Peyer's patch (tissue), 4 donors: ENCODE data around the gene FAM114A2.

ENCODE experiments used
- POLR2A ChIP-seq, 2 donors: fragments of 450-650 bp; IDR thresholded peaks; one replicate each; pipeline ENCODE4 v1.5.1; 2017; ENCODE audit warnings: antibody characterized with exemption in 2 of 2, mild to moderate bottlenecking in 2 of 2, moderate library complexity in 2 of 2
- TF ChIP-seq, protein P1 (sequence below), 6 experiments: fragments of 450-650 bp in 4 of 6; fragments of 200-600 bp in 2 of 6; sonication (generic) in 1 of 6; IDR thresholded peaks; one replicate each; pipeline ENCODE4 v1.5.1; 2017 to 2019; ENCODE audit warnings: antibody characterized with exemption in 6 of 6, mild to moderate bottlenecking in 3 of 6, moderate library complexity in 1 of 6

DNA sequence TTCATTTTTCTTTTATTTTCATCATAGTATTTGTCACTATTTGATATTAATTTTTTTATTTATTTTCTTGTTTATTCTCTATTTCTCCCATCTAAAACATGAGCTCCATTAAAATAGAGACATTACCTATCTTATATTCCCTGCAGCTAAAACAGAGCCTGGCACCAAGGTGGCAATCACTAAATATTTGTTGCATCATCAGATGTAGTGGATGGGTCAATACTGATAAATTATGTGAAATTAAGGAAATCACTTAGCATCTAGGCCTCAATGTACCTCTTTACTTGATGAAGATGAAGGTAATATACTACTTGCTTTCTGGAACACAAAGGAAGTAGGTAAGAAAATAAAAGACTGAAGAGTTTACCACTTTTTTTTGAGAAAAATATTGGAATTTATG lies 24.7 kb upstream of the FAM114A2 start:
- TF ChIP-seq, protein P1, sequence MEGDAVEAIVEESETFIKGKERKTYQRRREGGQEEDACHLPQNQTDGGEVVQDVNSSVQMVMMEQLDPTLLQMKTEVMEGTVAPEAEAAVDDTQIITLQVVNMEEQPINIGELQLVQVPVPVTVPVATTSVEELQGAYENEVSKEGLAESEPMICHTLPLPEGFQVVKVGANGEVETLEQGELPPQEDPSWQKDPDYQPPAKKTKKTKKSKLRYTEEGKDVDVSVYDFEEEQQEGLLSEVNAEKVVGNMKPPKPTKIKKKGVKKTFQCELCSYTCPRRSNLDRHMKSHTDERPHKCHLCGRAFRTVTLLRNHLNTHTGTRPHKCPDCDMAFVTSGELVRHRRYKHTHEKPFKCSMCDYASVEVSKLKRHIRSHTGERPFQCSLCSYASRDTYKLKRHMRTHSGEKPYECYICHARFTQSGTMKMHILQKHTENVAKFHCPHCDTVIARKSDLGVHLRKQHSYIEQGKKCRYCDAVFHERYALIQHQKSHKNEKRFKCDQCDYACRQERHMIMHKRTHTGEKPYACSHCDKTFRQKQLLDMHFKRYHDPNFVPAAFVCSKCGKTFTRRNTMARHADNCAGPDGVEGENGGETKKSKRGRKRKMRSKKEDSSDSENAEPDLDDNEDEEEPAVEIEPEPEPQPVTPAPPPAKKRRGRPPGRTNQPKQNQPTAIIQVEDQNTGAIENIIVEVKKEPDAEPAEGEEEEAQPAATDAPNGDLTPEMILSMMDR (IDR thresholded peaks at IDR 0.05), result no peak
- no peak for TF ChIP-seq POLR2A (IDR thresholded peaks at IDR 0.05)
